Nephron (organoid): ENCODE results near the gene STX16.

Source experiments
- H3K27ac Mint-ChIP-seq, 3 experiments: 2 replicates each; pipeline ENCODE4 v1.8.0; 2020; ENCODE audit warnings: mixed read lengths in 3 of 3, mild to moderate bottlenecking in 2 of 3, moderate library complexity in 1 of 3
- H3K27me3 Mint-ChIP-seq: 2 replicates; pipeline ENCODE4 v1.8.0; 2021; ENCODE audit warnings: low read depth, mild to moderate bottlenecking, moderate library complexity, mixed read lengths
- H3K36me3 Mint-ChIP-seq: 2 replicates; pipeline ENCODE4 v1.8.0; 2020; ENCODE audit warnings: low read depth, mixed read lengths
- H3K4me1 Mint-ChIP-seq: 2 replicates; pipeline ENCODE4 v1.8.0; 2020; ENCODE audit warnings: mixed read lengths
- H3K4me3 Mint-ChIP-seq, 3 experiments: 2 replicates each; pipeline ENCODE4 v1.8.0; 2020; ENCODE audit warnings: mild to moderate bottlenecking in 3 of 3, mixed read lengths in 3 of 3, moderate library complexity in 2 of 3
- H3K9me3 Mint-ChIP-seq: 2 replicates; pipeline ENCODE4 v1.8.0; 2020; ENCODE audit warnings: mixed read lengths
- CTCF ChIP-seq, 3 experiments: fragments of 200-600 bp; sonication (generic); IDR thresholded peaks; one replicate each; pipeline ENCODE4 v1.5.0; 2021; ENCODE audit warnings: antibody characterized with exemption in 3 of 3; ENCODE audit not compliant: unreplicated experiment in 3 of 3

The STX16 gene

GRCh38 chr20:58626051-58626450 is 25.0 kb upstream of the STX16 start:
- no peak overlapping the region for H3K27ac Mint-ChIP-seq
- H3K27me3 Mint-ChIP-seq, result no peaks in the 10 kb centered on the region
- H3K9me3 Mint-ChIP-seq, result peaks cover 3% of the 10 kb centered on the region
- no peak overlapping the region for H3K4me3 Mint-ChIP-seq
- TF ChIP-seq CTCF (IDR thresholded peaks at IDR 0.05; ENCODE audit: unreplicated experiment in 3 of 3), result no peak
- peaks cover 34% of the 10 kb centered on the region for H3K4me1 Mint-ChIP-seq
- H3K36me3 Mint-ChIP-seq, result no peaks in the 10 kb centered on the region

GRCh38 chr20:58627212-58628072 is 23.6 kb upstream of the STX16 start:
- TF ChIP-seq CTCF (IDR thresholded peaks at IDR 0.05; ENCODE audit: unreplicated experiment in 3 of 3), result no peak
- Mint-ChIP-seq H3K27me3 (peaks cover 4% of the 10 kb centered on the region), H3K9me3 (no peaks in the 10 kb centered on the region), H3K27ac (peak overlapping the region in 1 of 3 experiments; percentile 40), H3K4me3 (no peak overlapping the region), H3K36me3 (no peaks in the 10 kb centered on the region), H3K4me1 (peaks cover 43% of the 10 kb centered on the region)

- Mint-ChIP-seq H3K27ac (peak overlapping the region; percentile 76 to 97 (median 89)), H3K36me3 (no peaks in the 10 kb centered on the region), H3K4me1 (peaks cover 52% of the 10 kb centered on the region), H3K4me3 (peak overlapping the region in 1 of 3 experiments; percentile 17), H3K9me3 (no peaks in the 10 kb centered on the region), H3K27me3 (peaks cover 4% of the 10 kb centered on the region)
- no peak for TF ChIP-seq CTCF (IDR thresholded peaks at IDR 0.05; ENCODE audit: unreplicated experiment in 3 of 3)
These were observed 22.4 kb upstream of the STX16 start for GRCh38 chr20:58628491-58629214.

- H3K4me1 Mint-ChIP-seq, result peaks cover 57% of the 10 kb centered on the region
- H3K36me3 Mint-ChIP-seq, result no peaks in the 10 kb centered on the region
- peaks cover 8% of the 10 kb centered on the region for H3K27me3 Mint-ChIP-seq
- no peak for TF ChIP-seq CTCF (IDR thresholded peaks at IDR 0.05; ENCODE audit: unreplicated experiment in 3 of 3)
- no peaks in the 10 kb centered on the region for H3K9me3 Mint-ChIP-seq
- H3K4me3 Mint-ChIP-seq, result peak overlapping the region in 1 of 3 experiments; percentile 17
- H3K27ac Mint-ChIP-seq, result peak overlapping the region; percentile 76 to 97 (median 89)
These were observed 21.9 kb upstream of the STX16 start for GRCh38 chr20:58629215-58629580.

- Mint-ChIP-seq H3K4me1 (peaks cover 61% of the 10 kb centered on the region), H3K4me3 (no peak overlapping the region), H3K9me3 (no peaks in the 10 kb centered on the region), H3K27me3 (peaks cover 13% of the 10 kb centered on the region), H3K36me3 (no peaks in the 10 kb centered on the region), H3K27ac (peak overlapping the region; percentile 32 to 89 (median 76))
- no peak for TF ChIP-seq CTCF (IDR thresholded peaks at IDR 0.05; ENCODE audit: unreplicated experiment in 3 of 3)
These were observed 21.0 kb upstream of the STX16 start for GRCh38 chr20:58630063-58630462.
